NCI-H2196 treated with DMSO at 0.1 percent for 48 hours (cell line): Measurements from ENCODE around the gene WTIP.
"Not testable (repeated sequence)": the region's sequence is repeated elsewhere in the genome, so short reads cannot be mapped to it uniquely, and the experiment has no call there.

Source experiments
- DNase-seq: peaks from one replicate; lab custom pipeline; 2025; ENCODE audit not compliant: unreplicated experiment; lab: John Stamatoyannopoulos, UW

WTIP gene

DNA sequence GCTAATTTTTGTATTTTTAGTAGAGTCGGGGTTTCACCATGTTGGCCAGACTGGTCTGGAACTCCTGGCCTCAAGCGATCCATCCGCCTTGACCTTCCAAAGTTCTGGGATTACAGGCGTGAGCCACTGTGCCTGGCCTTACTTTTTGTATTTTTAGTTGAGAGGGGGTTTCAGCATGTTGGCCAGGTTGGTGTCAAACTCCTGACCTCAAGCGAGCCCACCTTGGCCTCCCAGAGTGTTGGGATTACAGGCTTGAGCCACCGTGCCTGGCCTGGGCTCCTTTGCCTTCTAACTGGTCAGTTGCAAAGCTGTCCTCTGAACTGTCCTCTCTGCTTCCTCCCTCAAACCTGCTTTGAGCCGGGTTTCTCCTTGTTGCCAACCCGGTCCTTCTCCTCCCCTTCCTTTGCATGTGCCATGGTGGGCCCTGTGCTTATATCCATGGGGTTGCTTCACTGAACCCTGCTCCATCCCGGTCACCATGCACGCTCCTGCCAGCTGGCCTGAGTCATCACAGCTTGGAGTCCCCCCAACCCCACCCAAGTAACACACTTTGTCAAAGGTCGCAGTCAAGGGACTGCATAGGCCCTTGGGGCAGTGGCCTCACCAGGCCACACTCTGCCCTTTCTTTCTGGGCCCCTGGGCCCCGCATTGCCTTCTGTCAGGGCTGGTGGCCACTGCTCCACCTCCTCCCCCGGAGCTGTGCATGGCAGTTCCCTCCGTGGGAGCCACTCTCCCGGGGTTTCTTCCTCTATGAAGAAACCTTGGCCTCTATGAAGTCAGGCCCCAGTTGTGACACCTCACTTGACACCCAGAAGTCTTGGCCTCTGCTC lies 21.2 kb downstream of the WTIP start:
- DNase-seq = no peak

DNA sequence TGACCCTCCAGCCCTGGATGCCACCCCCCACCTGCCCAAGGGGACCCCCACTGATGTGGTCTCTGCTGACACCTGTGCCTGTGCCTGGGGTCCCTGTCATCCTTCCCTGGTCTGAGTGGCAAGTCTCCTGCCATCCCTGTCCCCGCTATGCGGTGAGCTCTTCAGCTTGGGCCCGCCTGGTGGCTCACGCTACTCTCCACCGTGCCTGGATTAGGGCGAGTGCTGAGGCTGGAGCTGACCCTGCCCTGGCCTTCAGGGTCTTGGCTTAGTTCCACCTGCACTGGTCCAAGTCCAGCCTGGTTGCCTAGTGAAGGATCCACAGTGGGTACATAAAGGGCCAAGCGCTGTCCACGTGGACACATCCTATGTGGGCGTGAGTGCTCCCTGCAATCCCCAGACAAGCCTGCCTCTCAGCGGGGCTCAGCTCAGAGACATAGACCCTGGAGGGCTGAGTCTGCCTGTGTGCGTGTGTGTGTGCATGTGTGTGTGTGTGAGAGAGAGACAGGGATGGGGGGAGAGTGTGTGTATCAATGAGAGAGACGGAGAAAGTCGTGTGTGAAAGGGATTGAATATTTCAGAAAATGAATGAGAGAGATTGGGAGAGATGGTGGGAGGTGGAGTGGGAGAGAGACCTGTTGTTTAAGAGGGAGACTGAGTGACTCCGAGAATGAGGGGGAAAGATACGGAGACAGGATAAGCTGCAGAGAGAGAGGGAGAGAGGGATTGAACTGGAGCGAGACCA lies 22.1 kb downstream of the WTIP start:
- DNase-seq = no peak

DNA sequence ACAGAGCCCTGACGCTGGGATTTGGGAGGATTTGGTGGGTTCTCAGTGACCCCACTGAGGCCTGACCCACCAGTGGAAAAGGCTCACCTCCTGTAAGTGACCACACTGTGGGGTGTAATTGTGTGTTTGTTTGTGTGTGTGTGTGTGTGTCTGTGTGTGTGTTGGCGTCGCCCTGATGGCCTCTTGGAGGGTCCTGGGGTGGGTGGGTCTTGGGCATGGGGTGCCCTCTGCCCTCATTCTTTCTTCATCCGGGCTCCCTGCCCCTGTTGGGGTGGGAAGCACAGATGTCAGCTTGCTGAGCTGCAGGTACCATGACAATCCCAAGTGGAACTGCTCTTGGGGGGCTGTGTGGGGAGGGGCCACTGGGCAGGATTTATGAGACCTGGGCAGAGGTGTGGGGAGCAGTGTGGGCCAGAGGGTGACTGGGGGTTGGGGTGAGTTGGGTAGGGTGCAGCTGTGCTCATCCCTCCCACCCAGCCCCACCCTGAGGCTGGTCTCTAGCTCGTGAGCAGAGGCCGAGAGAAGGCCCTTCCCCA lies 22.8 kb downstream of the WTIP start:
- DNase-seq = no peak

DNA sequence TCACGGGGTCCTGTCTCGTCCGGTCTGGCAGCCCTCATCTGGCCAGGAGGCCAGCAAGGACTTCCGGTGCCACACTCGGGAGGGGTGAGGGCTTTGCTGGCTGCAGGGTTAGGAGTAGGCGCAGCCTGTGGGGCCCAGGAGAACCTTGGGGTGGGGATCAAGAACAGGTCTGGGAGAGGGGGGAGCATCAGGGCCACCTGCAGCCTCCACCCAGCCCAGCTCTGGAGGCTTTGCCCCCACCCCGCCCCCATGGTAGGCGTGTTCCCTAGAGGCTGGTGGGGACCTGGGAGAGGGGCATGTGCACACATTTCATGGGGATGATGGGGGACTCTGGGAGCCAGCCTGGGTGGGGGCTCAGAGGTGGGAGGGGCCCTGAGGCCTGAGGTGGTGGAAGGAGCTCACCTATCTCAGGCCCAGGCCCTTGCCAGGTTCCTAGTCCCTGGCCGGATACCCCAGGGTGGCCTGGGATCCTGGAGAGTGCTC lies 23.3 kb downstream of the WTIP start:
- no peak for DNase-seq

DNA sequence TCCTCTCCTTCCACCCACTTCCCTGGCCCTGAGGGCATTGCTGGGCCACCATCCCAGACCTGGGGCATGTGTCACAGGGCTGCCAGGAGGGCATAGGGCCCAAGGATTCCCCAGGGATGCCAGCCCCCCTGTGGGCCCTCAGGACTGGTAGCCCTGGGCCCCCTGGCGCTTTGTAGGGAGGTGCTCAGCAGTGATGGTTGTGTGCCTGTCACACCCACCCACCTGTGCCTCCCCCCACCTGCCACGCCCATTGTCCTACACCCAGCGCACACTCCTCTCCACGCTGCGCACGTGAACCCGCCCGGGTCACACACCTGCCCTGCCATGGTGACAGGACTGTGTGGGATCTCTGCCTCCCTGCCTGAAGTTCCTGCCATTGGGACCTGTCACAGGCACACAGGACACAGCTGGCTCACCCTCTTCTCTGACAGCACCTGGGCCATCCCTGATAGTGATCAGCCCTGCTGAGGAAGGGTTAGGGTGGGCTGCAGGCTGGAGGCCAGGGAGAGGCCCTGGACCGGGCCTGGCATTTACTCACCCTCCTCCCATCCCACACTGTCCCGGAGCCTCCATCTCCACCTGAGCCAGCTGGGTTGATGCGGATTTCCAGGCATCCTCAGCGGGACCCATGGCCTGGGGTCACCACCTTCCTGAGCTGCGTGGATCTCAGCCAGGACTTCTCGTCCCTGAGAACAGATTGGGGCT lies 23.9 kb downstream of the WTIP start:
- no peak for DNase-seq

DNA sequence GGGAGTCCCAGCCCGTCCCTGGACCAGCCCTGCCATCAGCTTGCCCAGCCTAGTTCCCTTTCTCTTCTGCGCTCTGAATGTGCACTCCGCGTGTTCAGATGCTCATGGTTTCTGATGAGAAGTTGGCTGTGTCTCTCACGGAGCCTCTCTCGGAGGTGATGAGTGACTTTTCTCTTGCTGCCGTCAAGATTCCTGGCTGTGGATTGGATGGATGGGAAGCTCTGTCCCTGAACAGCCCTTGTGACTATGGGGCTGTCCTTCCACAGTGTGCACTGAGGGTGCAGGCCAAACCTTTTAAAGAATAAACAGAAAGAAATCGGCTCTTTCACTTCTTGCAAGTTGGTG lies 24.4 kb downstream of the WTIP start:
- no peak for DNase-seq

DNA sequence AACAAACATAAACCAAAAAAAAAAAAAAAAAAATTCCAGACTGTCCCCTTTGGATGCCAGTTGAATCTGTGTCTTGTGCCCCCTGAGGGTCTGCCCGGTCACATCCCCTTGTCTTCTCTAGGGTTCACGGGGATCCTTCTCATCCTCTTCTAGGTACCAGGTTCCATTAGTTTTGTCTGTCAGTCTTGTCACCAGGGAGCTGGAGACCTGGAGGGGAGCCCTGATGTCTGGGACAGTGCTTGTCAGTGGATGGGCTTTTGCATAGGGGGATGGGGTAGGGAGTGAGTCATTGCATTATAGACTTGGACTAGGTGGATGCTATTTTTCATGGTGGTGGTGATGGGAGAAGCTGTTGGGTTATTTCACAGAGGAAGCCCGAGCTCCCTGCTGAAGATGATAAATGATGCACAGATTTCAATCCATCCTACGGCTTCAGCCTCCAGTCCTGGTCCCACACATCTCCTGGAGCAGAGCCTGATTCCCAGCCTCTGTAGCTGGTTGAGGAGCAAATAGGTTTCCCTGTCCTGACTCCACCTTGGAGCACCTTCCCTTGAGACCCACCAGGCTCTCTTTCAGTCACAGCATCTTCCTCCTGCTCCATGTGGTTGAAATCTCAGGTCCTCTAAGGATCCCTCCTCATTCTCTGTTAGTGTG lies 26.0 kb downstream of the WTIP start:
- no peak for DNase-seq

DNA sequence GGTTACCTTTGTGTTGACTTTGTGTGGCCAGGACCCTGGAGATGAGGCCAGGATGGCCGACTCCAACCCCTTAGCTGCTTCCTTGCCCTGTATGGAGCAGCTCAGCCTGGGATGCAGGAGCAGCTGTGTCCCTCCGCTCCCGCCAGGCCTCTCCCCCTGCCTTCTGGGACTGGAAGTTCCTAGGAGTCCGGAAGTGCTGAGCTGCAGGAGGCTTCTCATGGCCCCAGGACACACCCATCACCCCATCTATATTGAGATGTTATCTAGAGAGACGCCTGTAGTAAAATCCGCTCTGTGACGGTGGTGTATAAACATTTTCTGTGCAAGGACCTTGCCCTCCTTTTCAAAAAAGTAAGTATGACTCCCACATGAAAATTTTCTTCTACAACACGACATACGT lies 27.0 kb downstream of the WTIP start:
- no peak for DNase-seq

DNA sequence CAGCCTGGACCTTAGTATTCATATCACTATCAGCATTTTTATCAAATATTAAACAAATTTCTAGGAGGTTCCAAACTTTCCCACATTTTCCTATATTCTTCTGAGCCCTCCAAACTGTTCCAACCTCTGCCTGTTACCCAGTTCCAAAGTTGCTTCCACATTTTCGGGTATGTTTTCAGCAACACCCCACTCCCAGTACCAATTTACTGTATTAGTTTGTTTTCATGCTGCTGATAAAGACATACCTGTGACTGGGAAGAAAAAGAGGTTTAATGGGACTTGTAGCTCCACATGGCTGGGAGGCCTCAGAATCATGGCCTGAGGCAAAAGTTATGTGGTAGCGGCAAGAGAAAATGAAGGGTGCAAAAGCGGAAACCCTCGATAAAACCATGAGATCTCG lies 29.3 kb downstream of the WTIP start:
- not testable (repeated sequence) for DNase-seq

DNA sequence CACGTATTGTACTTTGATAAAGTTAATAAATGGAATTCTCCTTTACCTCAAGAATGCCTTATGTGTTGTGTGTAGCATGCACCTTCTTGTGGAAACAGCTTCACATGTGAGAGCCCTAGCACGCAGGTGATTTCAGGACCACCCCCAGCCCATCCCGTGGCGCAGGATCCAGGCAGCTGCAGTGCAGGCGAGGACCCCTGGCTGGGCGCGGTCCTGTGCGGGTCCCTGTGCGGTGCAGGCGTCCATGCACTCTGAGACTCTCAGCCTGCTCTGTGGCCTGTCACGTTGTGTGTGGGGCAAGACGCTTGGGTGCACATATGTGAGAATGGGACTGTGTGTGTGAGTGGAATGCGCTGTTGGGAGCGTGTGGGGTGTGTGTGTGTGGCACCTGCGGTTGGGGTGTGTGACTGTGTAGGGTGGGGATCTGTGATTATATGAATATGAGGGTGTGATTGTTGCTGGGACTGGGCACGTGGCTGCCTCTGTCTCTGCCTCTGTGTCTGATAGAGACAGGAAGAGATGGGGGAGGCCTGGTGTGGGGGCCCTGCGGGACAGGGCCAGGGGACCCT lies 30.8 kb downstream of the WTIP start:
- DNase-seq = no peak

DNA sequence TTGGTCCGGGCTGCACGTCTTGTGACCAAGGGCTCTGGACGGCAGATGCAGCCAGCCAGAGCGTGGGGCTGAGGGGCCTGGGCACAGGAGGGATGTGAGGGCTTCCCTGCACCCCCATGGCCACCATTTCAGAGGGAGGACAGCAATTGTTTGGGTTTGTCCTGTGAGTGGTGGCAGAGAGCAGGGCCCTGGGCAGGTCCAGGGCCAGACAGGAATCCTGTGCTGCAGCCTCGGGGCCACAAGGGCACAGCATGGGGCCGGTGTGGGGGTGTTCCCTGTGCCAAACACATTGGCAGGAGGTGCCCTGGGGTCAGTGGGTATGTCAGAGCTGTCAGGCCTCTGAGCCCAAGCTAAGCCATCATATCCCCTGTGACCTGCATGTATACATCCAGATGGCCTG lies 32.2 kb downstream of the WTIP start:
- DNase-seq = no peak

DNA sequence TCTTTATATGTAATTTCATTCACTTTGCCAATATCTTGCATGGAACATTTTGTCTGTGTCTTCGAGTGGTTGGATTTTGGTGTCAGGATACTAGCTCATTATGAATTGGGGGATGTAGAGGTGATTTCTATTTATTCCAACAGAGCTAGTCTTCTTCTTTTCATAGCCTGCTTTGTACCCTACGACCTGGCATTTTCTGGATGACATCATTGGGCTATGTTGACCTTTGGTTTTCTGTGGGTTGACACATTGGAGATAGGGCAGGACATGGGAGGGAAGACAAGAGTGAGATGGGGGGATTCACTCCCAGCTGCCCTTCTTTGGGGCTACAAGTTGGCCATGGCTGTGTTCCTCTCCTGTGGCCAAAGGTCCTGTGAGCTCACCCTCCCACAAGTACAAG lies 38.0 kb downstream of the WTIP start:
- no peak for DNase-seq

DNA sequence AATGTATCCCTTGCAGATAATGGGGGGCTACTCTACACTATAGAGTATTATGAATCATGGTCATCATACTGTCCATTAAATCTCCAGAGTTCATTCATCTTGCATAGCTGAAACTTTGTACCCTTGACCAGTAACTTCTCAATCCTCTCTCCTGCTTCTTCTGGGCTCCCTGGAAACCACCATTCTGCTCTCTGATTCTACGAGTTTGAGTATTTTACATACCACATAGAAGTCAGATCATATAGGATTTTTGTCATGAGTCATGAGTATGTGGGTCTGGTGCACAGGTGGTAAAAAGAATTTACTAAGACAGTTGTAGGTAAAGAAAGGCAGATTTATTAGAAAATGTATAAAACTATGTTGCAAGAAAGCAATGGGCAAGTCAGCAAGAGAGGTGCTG lies 41.9 kb downstream of the WTIP start:
- no peak for DNase-seq

DNA sequence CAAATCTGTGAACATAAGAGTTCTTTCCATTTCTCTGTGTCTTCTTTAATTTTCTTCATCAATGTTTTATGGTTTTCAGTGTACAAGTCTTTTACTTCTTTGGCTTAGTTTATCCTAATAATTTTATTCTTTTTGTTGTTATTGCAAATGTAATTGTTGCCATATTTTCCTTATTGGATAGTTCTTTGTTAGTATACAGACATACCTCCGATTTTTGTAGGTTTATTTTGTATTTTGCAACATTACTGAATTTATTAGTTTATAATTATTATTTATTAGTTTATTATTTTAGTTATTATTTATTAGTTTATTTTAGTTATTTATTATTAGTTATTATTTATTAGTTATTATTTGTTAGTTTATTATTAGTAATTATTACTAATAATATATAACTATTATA lies 43.4 kb downstream of the WTIP start:
- DNase-seq = no peak

DNA sequence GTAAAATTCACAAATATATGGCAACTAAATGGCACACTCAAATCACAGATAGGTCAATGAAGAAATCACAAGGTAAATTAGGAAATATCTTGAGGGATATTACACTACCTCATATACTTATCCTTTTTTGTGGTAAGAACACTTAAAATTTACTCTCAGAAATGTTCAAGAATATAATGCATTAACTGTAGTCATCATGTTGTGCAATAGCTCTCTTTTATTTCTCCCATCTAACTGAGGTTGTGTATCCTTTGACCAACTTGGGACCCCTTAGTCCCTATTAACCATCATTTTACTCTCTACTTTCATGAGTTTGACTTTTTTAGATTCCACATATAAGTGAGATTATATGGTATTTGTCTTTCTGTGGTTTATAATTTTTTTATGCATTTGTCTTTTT lies 52.6 kb downstream of the WTIP start:
- no peak for DNase-seq

DNA sequence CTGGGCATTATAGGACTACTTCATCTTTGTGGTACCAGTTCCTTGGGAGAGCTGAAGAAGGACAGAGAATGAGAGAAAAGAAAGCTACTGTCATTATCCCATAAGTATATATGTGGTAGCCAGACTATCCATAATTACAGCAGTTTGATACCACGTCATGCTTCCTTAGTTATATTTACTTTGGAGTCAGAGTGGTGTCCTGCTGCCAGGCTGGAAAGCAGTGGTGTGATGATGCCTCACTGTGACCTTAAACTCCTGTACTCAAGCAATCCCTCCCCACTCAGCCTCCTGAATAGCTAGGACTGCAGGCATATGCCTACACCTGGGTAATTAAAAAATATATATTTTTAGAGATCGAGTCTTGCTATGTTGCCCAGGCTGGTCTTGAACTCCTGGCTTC lies 57.8 kb downstream of the WTIP start:
- DNase-seq = no peak

DNA sequence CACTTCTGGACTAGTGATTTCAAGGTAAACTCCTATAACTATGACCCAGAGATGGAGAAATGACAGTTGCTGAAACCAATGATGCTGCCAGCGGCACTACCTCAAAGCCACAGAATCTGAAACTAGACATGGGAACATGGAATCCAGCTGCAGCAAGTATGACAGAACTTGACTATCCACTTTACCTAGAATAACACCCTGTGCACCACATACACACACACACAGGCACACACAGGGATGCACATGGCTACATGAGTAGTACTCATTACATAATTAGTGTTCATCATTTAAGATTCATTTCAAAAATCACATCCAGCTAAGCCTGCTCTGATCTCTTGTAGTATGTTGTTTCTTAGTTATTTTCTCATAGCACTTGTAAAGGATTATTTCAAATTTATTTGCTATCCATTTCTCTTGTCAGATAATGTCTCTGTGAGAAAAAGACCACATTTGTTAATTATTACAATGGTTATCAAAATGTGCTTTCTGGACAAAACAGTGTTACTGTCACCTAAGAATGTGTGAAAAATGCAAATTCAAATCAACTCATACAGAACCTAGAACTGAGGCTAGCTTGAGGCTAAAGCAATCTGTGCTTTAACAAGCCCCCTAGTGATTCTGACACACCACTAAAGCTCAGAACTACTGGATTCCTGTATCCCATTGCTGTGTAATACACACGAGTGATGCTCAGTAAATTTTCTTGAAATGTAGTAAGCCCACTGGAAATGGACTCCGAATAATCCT lies 59.4 kb downstream of the WTIP start:
- no peak for DNase-seq

DNA sequence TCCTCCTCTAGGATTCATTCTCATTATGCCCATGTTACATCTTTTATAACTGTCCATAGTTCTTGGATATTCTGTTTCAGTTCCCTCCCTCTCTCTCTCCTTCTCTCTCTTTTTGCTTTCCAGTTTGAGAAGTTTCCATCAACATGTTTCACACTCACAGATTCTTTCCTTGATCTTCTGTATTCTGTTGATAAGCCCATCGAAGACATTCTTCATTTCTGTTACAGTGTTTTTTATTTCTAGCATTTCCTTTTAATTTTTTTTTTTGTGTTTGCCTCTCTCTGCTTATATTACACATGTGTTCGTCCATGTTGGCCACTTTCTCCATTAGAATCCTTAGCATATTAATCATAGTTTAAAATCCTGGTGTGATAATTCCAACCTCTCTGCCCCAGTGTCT lies 68.3 kb downstream of the WTIP start:
- DNase-seq = no peak

DNA sequence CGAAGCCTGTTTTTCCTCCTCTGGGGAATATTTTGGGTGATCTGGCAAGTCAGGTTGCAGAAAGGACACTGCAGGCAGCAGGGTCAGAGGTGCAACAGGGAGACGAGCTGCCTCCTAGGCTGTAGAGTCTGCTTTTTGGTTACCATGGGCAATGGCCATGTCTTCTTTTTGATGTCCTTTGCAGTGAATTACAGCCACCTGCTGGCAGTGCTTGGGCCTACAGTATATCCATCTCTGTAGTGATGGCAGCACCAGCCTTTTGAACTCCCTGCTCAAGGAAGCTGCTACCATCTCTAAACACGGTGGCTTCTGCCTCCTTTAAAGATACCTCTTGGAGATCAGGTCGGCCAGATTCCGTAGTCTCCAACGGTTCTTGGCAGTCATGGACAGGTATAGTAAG lies 73.9 kb downstream of the WTIP start:
- no peak for DNase-seq

DNA sequence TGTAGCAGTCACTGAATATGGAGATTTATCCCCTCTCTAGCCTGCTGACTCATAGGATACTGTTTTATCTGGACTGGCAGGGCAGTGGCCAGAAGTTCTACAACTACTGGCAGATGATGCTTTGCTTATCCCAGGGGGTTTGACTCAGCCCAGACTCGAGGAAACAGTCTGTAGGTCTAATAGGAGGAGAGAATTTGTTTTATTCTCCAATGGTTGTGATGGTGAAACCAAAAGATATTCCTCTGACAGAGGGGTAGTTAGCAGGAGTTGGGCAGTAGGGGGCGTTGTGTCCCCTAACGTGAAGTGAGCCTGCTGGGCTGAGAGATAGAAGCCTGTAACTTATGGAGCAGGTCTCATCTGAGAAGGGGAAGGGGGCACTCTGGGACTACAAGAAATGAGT lies 74.9 kb downstream of the WTIP start:
- DNase-seq = no peak
